DMS53 (cell line): ENCODE results near the gene BIVM.

Source experiments
- DNase-seq: peaks from one replicate; lab custom pipeline; 2025; lab: John Stamatoyannopoulos, UW

BIVM gene

DNA sequence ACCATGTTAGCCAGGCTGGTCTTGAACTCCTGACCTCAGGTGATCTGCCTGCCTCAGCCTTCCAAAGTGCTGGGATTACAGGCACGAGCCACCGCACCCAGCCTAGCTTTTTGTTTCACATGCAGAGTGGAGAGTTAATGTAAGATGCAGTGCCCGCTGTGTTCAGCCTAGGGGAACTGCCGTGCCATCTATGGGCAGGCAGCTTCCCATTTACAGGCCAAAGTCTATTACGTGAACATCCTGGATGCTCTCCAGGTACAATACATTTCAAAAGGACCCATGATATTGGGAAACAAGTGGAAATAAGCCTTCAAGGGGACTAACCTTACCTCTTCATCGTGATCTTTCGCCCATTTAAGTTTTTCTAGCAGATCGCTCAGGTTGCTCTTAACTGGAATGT, 10.2 kb upstream of the BIVM start:
- no peak for DNase-seq

DNA sequence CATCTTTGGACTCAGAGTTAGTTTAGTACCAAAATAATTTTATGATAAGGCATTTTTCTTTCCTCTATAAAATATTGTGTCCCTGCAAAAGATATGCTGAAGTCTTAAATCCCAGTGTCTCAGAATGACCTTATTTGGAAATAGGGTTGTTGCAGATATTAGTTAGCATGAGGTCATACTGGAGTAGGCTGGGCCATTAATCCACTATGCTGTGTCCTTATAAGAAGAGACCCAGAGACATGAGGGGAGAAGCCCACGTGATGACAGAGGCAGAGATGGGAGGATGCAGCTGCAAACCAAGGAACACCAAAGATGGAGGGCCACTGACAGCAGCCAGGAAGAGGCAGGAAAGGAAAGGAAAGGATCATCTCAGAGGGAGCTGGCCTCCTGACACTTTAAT, 6.5 kb upstream of the BIVM start:
- DNase-seq = no peak

DNA sequence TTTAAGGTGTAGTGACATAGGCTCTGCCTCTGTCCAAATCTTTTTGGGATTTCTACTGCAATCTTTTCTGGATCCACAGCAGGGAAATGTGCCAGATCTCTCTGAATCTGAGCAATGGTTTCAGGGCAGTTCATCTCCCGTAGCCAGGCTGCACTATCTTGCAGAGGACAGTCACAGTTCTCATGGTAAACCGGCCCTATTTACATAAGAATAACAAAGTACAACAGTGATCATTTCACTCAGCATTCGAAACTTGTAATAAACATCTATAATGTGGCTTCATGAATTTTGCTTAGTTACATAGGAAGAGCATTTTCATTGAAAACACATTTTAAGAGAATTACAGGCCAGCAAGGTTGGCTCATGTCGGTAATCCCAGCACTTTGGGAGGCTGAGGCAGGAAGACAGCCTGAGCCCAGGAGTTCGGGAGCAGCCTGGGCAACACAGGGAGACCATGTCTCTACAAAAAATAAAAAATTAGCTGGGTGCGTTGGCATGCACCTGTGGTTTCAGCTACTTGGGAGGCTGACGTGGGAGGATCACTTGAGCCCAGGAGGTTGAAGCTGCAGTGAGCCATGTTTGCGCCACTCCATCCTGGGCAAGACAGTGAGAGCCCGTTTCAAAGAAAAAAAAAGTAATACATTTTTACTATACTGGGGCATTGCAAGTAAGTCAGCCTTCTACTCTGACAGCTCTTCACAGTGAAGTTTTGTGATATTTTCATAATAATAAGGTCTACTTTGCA, 5.1 kb upstream of the BIVM start:
- no peak for DNase-seq

DNA sequence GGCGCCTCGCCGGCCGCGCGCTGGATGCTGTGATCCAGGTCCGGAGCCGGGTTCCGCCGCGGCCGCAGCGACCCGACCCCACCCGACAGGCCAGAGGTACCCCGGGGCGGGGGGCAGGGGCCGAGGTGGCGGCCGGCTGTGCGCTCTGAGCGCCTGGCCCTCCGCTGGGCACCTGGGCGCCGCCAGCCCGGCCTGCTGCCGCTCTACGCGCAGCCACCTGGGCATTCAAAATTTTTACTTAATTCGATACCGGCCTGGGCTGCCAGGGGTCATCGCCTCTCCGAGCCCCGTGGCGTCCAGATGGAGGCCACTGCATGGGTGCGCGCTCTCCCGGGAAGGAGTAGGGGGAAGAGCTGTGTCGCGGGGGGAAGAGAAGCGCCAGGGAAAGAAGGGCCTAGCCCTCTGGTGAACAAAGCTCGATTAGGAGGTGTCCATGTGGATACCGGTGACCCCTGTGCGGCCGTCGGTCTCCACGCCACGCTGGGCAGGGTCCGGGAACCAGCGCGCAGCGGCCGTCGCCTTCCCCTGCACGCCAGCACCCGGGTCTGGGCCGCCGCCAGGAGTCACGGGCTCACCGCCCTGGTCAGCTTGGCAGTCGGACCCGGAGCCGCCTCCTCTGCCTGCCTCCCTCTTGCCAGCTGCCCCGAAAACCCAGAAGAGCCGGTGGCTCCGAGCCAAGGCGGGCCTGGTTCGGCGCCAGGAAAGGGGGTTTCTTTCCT, 666 bp downstream of the BIVM start:
- peak; percentile 36 for DNase-seq

DNA sequence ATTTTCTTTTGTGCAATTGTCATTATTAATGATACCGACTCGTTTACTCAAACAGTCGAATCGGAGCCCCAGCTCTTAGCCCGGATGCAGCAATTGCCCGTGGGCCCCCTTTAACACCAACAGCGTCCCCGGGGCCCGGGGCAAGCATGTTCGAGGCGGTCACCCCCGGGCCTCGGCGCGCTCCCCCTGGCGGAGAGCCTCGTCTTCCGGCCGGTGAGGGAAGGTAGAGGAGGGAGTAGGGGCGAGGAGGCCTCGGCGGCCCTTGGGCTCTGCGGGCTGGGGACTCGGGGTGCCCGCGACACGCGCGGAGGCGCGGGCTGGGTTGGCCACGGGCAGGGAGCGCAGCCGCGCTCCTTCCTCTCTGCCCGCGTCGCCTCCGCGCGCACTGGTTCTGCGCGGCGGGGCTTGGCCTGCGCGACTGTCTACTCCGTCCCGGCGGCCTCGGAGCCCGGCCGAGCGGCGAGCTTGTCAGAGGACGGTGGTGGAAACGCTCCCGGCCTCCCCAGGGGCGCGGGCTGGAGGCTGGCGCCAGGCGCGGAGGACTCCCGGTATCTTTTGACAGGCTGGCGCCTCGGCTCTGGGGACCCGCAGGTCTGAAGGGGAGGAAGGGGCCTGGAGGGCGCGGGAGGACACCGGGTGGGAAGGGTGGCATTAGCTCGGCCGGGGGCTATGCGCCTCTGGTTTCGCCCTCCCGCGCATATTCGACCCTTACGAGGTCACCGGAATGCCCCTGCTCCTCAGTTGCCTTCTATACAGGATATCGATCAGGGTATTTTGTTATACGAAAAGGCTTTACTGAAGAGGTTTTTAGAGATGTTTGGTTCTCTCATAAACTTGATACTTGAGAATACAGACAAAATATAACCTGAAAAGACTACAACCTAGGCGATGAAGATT, 1.5 kb downstream of the BIVM start:
- DNase-seq = peak; percentile 71

DNA sequence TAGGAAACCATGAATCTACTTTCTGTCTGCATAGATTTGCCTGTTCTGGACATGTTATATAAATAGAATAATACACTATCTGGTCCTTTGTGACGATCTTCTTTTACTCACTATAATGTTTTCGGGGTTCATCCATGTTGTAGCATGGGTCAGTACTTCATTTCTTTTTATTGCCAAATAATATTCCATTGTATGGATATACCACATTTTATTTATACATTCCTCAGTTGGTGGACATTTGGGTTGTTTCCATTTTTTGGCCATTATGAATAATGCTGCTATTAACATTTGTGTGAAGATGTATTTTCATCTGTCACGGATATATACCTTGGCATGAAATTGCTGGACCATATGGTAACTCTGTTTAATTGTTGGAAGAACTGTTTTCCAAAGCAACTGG, 6.8 kb downstream of the BIVM start:
- DNase-seq = no peak

DNA sequence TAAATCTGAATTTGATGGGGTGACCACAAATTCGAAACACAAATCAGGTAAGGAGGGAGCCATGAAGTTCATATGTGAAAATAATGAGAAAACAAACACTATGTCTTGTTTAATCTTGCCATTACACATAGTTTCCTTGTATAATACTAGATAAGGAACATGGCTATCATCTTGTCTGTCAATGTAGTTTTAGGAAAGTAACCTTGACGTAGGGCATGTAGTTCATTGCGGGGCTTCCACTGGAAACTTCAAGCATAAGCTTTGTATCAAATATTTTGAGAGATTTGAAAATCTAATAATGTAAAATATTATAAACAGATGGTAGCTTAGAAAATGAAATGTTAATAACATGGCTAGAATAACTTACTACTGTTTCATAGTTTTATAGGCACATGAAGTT, 8.8 kb downstream of the BIVM start:
- no peak for DNase-seq

DNA sequence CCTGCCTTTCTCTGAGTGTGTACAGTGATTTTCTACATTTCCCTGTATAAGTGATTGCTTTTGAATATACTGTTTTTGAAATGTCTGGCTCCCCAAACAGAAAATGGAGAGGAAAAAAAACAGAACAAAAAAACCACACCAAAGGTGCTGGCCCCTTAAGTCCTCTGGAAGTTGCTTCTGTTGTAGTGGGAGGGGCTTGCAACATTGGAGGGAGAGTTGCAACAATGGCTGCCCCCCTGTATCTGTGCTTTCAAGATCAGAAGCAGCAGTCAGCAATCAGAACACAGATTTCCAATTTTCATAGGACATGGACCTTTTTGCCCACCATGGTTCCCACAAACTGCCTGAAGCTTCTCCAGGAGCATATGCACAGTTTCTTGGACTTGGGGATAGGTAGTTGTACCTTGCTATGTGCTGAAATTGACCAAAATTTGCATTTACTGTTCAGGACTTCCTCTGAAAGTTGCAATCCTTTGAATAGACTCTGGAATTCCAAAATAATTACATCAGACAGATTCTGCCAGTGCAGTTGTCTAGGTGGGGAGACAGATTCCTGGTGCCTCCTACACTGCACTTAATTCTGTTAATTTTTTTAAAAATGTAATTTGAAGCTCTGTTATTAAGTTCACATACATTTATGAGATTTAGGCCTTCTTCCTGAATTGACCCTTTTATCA, 13.8 kb downstream of the BIVM start:
- no peak for DNase-seq

DNA sequence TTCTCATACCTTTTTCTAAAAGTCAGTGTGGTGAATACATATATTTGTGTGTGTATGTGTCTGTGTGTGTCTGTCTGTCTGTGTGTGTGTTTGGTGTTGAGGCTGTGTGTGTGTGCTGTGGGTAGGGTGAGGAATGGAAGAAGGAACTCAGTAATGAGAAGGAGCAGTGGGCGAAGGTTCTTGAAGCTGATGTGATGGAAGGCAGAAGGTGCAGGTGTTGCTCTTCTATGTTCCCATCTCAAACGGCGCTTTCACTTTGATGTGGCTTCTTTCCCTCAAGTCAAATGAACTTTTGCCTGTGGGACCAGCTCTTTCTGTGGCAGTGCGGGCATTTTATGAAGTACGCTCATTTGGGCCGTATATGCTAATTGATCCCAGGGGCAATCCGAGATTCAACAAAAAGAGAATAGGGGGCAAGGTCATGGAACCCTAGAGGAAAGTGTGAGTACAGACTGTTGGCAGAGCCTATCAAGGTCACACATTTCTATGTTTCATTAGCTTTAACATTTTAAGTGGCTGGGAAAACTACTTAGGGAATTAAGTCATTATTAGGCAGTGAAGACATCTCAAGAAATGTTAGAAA, 15.2 kb downstream of the BIVM start:
- DNase-seq = no peak

DNA sequence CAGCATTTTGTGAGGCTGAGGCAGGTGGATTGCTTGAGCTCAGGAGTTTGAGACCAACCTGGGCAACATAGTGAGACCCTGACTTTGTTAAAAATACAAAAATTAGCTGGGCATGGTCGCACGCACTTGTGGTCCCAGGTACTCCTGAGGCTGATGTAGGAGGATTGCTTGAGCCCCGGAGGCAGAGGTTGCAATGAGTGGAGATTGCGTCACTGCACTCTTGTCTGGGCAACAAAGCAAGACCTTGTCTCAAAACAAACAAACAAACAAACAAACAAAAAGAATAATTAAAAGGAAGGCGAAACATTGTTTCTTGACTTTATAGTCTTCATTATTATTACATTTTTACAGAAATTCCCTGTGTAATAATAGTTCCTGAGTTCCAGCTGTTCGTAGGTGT, 15.9 kb downstream of the BIVM start:
- no peak for DNase-seq

DNA sequence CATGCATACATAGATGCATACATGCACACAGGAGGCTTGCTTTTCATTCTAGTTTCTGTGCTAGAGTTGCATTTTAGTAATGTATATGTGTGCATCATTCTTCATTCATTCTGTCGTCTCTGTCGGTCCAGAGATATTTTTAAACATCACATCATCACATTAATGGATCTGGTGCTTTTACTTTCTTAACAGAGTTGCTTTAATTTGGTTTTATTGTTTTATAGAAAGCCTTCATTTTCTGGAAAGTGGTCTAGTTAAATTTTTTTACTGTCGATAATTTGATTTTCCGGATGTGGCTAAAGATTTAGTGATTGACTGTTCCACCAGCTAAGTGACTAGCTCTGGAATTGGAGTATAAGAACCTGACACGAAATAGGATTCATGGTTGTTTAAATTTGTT, 16.9 kb downstream of the BIVM start:
- DNase-seq = no peak

DNA sequence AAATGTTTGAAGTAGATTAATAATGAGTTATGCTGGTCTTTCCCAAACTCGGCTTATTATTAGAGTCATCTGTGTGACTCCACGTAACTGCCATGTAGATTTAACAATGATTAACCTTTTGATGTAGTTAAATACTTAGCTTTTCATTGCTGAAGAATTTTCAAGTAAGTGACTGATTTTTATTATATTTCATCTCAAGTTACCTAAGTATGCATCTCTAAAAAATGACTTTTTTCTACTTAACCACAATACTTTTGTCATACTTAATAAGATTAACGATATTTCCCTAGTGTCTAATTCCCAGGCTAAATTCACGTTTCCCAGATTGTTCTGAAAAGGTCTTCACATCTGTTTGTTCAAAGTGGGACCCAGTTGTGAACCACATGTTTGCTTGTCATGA, 17.8 kb downstream of the BIVM start:
- no peak for DNase-seq

DNA sequence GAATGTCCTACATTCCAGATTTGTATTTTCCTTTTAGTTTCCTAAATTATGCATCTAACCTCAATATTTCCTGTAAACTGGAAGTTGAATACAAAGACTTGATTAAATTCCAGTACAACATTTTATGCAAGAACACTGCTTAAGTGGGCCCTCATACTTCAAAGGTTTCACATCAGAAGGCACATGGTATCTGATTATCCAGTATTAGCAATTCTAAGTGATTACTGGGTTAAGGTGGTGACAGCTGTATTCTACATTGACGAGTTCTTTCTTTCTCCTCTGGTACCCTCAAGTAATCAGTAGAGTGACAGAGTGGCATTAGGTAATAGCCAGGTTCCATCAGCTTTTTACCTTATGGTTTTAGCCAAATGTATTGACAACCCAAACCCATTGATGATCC, 18.3 kb downstream of the BIVM start:
- DNase-seq = no peak

DNA sequence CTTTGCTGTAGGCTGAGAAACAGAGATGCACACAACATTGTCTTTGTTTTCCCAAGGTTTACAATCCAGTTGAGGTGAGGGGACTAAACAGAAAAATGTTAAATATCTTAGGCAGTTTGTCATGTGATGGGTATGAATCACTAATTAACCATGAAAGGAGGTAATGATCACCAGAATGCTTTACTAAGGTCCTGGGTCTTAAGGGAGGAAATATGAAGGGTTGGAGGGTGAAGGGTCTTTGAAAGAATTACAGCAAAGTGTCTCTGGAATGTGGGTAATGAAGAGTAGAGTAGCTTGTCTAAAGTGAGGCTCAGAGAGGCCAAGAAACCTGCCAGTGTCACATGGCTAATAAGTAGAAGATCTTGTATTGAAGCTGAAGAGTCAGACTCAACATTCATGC, 19.0 kb downstream of the BIVM start:
- DNase-seq = no peak

DNA sequence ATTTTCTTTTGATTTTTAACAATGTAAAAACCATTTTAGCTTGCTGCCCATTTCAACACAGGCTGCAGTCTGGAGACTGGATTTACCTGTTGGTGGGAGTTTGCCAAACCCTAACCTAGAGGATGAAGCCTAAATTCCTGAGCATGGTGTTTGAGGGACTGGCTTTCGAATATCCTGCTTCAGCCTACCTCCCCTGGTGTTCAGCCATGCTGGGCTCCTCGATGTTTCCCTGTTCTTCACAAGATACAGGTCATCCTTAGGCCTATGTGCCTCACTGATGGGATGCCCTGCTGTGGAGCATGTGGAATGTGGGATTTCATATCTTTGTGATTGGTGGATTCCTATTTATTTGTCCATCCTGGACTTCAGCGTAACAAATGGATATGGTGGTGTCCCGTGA, 26.5 kb downstream of the BIVM start:
- no peak for DNase-seq

DNA sequence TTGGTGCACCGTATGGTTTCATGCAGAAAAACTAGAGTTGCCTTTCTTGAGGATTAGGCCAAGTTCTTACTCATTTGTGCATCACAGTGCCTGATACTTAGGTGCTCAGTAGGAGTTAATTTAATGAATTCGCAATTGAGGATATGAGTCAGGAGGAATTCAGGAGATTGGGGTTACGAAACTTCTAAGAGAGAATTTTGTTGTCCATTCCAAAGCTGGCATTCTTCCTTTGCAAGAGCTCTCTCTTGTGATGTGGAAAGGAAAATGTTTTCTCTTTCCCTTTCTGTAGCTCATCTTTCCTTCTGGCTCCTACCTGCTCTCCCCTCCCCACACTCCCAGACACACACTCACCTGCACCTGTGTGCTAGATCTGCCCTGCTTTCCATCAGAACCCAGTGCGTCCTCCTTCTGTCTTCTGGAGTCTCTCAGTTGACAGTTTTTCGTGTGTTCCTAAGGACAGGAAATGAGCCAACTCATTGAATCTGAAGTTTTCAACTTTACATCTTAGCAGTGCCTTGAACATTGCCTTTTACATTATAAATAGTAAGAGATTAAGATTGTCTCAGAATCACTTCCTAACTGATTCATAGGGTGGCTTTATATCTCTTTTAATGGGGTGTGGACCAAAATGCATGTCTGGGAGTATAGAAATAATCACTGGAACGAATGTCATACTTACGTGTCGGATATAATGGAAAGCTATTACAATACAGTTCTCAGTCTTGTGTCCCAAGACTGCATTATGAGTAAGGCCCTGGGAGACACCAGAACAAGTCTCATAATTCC, 27.2 kb downstream of the BIVM start:
- DNase-seq = no peak

DNA sequence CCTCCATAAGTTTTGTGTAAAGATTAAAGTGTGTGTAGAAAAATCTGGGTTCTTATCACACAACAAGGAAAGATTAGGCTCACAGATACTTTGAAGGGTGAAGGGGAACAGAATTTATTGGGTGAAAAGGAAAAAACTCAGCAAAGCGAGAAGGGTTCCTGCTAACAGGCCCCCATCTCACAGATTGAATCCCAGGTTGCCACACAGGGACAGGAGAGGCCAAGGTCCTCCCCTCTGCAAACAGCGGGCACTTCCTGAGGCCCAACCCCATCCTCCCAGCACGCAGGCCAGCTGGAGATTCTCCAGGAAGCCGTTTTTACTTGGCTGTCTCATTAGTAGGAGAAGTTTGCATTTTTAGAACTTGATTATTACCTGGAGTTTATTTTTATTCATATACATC, 31.7 kb downstream of the BIVM start:
- peak; percentile 54 for DNase-seq

DNA sequence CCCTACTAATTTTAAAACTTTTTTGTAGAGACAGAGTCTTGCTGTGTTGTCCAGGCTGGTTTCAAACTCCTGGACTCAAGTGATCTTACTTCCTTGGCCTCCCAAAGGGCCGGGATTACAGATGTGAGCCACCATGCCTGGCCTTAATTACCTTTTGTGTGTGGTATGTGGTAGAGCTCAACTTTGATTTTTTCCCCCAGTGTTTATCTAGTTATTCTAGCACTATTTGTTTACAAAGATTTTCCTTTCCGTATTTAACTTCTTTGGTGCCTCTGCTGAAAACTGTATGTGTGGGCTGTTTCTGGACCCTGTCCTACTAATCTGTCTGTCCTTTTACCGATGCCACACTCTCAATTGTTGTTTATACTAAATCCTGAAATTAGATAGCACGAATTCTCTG, 37.6 kb downstream of the BIVM start:
- no peak for DNase-seq

DNA sequence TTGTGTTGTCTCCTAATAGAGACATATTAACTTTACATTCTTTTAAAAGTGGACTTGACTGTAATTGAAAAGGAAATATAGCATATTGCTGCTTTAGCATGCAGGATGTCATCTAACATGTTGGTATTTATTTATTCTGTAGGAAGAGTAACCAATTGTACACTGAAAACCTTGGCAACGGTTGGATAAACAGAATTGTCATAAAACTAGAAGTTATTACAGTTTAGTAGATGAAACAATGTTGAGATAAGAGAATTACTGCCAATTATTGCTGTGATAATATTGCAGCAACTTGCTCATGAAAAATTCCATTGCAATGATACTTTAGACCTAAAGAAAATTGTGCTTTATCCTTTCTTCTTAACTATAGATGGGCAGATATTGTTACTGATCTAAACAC, 39.4 kb downstream of the BIVM start:
- DNase-seq = no peak

DNA sequence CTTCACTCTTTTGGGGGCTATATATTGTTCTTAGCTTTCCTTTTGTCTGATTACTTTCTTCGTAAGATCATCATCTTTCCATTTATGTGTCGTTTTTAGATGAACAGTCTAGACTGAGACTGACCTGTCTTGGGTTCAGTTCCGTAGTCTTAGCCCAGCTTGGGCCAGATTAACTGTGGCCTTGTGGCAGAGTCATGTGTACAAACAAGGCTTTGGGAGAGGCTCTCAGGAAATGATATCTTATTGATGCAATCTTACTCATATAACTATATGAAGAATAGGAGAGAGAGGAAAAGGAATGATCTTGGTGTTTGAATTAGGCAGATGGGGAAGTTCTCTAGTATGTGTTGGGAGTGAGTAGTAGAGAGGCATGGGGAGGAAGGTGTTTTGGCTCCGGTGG, 40.1 kb downstream of the BIVM start:
- DNase-seq = no peak

DNA sequence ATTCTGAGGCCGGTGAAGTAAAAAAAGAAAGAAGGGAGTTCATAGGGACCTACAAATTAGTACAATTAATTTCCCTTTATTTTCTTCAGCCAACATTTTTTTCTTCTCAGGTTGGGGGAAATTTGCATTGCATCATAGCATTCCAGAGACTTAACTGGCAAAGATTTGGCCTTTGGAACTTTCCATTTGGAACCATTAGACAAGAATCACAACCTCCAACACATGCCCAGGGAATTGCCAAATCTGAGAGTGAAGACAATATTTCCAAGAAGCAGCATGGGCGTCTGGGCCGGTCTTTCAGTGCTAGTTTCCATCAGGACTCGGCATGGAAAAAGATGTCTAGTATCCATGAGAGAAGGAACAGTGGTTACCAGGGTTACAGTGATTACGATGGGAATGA, 40.5 kb downstream of the BIVM start:
- no peak for DNase-seq
